Mucosa of gallbladder (tissue), 1 donor: ENCODE results near the gene BCKDHB. TPM values are rescaled to one million over a fixed set of nuclear protein-coding genes. Genes with fewer than 3 reads are reported as not detected.
"Not testable (repeated sequence)": the region's sequence is repeated elsewhere in the genome, so short reads cannot be mapped to it uniquely, and the experiment has no call there.

Experiments
- DNase-seq: peaks from one replicate; pipeline ENCODE4 v3.0.0-alpha.2; 2020; ENCODE audit warnings: low spot score
- total RNA-seq: library from RNA; stranded (reverse); gene quantifications from one replicate; pipeline ENCODE4 v1.2.1, GENCODE V29; 2021
- donor health status: DM: no; HTN: no; CAD: no.

BCKDHB gene
- 20.9 TPM for total RNA-seq

DNA sequence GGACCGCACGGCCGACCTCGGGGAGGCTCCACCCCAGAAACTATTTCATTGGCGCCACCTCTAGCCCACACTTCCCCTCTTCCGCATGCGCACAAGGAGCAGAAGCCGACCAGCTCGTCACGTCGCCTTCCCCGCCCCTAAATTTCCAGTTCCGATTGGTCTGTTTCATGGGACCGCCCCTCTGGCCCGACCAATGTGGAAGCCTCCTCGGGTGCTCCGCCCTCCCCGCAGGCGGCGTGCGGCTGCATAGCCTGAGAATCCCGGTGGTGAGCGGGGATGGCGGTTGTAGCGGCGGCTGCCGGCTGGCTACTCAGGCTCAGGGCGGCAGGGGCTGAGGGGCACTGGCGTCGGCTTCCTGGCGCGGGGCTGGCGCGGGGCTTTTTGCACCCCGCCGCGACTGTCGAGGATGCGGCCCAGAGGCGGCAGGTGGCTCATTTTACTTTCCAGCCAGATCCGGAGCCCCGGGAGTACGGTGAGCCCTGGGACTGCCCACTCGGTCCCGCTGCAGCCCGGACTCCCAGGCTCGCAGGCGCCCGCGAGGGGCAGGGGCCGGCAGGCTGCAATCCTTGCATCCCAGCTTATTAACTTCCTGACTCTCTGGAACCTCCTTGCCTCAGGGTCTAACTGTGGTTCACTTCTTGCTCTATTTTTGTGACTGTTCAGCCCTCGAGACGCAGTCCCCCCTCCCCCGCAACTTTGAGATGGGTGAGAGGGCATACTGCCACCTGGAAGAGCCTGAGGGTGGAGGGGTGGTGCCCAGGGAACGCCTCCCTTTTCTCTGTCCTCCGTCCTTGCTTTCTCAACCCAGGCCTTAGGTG lies at the start of gene BCKDHB:
Gene BCKDHB (plus strand): TSS at position 254 of the 818 bp plus-strand sequence. CDS start 23 bp downstream, at position 277.
- peak; percentile 99 for DNase-seq

DNA sequence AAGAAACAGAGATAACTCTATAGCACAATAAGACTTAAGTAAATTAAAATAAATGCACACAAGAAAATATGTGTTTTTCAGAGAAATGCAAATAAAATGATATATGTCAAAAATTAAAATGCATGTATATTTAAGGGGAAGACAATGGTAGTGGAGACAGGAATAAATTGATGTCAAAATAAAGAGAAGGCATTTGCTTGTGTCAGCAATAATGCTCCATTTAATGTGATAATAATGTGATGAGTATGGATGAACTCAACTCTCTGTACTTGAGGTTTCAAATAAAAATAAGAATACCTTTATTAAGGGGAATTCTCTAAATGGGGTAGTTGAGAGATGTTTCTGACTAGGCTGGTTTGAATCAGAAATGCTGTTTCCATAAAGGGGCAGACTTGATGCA lies 45.7 kb upstream of the BCKDHB start:
- no peak for DNase-seq

DNA sequence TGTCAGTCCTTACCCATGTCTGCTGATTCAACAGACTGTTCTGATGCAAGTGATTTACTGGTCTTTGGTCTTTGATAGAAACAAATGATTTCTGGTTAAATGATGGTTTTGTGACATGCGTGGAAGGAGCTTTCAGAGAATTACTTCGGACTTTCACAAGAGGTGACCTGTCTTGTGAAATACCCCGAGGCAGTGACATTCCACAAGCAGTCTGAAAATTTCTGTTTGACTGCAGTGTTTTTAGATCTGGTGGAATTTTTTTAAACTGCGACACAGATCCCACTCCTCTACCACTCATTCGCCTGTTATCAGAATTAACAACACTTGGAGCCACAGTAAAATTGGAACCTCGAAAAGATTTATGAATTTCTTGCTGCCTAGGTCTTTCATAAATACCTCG lies 38.3 kb upstream of the BCKDHB start:
- not testable (repeated sequence) for DNase-seq

DNA sequence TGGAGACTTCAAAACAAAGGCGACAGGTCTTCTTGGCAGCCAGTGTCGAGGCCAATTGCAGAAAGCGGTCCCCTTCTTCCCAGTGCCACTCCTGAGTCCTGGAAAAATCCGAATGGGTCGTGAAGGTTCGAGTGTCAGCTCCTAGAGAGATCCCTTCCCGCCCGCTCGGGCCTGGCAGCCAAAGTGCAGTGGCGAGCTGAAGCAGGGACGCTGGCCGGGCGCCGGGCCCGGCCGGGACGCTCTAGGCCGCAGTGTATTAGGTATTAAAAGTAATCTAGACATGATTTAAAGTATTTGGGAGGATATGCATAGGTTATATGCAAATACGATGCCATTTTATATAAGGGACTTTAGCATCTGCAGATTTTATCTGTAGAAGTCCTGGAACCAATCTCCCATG lies 36.0 kb upstream of the BCKDHB start:
- not testable (repeated sequence) for DNase-seq

DNA sequence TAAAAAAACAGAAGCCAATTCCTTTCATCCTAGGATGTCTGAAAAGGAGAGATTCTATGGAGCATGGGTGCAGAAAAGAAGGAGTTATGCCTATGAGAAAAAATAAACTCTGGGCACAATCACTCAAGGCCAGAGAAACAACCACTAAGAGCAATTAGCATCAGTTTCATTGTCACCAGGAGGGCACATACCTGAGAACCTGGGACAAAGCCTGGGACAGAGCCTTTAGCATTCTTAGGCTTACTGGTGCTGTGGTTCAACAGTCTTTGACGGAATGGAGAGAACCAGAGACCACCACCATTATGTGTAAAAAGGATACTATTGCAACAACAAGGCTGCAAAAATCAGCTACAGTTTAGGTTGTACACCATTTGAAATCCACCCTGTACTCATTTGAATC lies 29.4 kb upstream of the BCKDHB start:
- DNase-seq: no peak

DNA sequence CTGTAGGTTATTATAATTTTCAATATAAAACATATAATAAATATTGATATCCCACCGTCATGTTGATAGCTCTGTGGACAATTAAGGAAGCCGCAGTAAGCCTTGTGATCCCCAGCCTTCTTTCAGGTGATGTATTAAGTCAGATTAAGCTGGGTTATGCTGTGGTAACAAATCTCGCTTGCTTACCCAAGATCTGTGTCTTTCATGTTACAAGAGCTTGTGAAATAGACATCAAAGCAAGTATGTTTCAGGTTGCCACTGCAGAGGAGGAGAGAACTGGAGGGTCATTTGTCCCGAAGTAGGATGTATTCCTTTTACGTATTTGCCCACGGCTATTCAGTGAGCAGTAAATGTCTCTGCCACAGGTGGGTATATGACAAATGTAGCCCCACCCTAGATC lies 17.8 kb upstream of the BCKDHB start:
- DNase-seq: no peak

DNA sequence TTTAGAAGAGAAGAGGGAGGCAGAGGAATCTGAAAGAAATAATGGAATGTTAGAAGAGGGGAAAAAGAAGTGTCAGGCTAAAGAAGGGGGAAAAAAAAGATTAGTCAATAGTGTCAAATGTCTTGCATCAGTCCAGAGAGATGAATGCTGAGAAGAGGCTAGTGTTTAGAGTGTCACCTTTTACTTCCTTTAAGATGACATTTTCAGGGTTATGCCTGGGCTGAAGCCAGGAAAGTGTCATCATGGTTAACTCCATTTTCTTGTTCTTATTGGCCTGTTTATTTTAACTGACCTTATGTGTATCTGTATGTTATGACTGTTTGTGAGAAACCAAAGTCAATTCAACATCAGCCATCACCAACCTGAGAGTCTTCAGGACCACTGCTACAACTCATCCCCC lies 15.0 kb upstream of the BCKDHB start:
- DNase-seq: no peak

DNA sequence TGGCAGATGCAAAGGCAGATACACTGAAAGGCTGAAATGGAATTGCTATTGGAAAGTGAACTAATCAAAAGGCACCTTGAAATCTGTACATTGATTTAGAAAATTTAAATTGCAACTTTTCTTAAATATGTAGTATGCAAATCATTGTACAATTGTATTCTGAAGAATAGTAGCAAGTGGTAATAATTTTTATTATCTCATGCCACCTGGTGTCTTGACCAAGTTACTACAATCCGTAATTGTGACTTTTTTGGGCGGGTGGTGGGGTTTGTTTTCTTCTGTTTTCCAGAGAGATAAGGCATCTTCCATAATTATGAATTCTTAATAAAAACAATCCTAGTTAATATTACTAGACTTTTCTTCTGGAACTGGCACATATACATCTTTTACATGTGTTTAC lies 12.5 kb upstream of the BCKDHB start:
- no peak for DNase-seq

DNA sequence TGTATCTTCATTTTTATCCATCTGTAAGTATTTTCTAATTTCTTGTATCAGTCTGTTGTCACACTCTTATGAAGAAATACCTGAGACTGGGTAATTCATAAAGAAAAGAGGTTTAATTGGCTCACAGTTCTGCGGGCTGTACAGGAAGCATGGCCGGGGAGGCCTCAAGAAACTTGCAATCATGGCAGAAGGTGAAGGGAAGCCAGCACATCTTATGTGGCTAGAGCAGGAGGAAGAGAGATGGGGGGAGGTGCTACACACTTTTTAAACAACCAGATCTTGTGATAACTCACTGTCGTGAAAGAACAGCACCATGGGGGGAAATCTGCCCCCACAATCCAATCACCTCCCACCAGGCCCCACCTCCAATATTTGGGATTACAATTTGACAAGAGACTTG lies 10.9 kb upstream of the BCKDHB start:
- DNase-seq: no peak

DNA sequence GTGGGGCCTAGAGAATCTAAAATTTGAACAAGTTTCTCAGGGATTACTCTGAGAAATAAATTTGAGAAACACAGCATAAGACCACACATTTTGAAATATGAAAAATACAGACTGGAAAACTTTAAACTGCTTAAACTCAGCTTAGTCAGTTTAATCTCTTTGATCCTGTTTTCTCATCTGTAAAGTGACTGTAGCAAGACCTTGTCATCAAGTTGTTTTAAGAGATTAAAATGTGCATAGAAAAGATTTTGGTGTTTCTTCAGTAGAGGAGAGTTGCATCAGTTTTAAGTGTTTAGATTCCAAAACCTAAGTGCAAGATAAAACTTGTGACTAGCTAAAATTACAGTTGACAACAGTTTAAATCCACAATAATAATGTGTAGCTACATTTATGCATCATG lies 8.1 kb upstream of the BCKDHB start:
- DNase-seq: no peak

DNA sequence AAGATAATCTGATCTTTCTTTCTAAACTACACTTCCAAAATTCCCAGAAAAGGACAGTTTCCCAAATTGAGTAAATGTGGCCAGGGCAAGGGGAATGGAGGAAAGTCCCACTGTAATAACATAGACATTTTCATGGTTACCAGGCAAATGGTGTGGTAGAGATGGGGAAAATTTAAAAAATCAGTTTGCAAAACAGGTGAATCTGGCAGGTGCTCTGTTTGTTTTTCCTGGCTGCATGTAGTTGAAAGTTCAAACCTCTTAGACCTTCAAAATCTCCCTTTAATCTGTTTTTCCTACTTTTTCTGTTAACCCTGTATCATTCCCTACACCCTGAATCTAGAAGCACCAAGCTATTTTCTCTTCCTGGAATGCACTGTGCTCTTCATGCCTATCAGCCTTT lies 2.0 kb upstream of the BCKDHB start:
- no peak for DNase-seq

DNA sequence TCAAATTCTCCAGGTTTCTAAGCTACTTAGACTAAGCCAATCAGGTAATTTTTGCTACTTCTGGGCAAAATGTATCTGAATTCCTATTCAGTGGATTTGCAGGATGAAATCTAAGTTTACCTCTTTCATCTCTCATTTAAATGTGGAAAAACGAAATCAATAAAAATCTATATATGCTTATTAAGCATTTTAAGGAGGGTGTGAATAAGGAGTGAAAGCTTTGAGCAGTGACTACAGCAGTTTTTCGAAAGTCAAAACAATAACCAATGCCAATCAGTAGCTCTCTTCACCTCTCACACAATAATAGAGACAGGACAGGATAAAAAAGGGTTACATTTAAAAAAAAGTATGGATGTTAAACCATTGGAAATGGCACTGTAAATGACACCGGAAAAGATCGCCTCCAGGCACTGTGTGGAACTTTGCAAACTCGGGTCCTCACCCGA lies 476 bp upstream of the BCKDHB start:
- no peak for DNase-seq

DNA sequence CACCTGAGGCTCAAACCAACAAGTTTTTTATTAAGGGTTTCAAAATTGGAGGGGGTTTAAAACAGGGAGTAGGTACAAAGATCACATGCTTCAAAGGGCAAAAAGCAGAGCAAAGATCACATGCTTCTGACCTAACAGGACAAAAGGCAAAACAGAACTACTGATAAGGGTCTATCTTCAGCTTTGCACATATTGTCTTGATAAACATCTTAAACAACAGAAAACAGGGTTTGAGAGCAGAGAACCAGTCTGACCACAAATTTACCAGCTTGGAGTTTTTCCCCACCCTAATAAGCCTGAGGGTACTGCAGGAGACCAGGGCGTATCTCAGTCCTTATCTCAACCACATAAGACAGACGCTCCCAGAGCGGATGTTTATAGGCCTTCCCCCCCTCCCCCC lies 16.1 kb downstream of the BCKDHB start:
- not testable (repeated sequence) for DNase-seq

DNA sequence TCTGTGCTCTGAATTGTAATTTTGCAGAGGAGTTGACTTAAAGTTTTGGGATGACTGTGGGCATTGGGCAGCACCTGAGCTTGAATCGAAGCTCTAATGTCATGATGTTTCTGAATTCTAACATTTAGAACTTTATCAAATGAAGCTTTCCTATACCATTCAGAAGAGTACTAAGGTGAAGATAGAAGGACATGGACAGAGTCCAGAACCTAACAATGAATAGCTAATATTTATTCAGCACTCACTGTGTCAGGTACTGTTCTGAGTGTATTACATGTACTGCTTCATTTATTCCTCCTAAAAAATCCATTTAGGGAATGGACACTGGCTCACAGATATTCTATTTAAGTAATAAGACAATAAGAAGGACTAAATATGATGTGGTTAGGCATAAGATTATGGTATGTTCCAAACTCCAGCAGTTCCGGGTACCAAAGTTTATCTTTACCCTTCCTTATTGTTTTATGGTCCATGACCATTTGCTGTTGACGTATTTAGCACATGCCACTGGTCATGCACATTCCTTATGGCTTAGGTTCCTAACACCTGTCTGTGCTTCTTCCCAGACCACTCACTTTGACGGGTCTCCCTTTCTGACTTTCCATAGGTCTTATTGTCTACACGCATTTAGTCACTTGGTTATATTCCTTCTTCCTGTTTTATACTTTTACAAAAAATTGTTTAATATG lies 20.3 kb downstream of the BCKDHB start:
- DNase-seq: no peak

DNA sequence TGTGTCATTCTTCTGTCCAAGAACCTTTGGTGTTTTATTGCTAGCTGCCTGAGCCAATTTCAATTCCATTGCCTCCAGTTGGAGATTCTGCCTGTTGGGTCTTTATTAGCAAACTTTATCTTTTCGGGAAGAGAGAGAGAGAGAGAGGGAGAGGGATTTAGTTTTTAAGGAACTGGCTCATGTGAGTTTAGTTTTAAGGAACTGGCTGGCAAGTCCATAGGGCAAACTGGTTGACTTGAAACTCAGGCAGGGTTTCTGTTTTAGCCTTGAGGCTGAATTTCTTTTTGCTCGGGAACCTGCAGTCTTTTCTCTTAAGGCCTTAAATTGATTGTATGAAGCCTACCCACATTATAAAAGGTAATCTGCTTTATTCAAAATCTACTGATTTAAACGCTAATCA lies 23.0 kb downstream of the BCKDHB start:
- DNase-seq: no peak

DNA sequence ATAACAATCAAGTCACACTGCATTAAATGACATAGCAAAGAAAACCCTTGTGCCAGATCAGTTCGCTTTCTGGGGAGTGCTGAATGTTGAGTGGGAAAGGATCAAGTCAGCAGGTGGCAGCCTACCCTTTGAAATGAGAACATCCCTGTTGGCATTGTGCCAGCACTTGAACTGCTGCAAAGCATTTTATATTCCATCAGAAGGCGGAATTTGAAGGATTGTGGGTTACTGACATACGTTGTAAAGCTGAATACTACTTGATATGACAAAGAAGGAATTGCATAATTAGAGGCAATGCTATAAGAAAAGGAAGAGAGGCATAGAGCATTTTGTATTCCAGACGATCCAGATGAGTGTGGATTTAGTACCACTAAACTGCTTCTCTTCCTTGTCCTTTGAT lies 26.5 kb downstream of the BCKDHB start:
- DNase-seq: peak; percentile 29

DNA sequence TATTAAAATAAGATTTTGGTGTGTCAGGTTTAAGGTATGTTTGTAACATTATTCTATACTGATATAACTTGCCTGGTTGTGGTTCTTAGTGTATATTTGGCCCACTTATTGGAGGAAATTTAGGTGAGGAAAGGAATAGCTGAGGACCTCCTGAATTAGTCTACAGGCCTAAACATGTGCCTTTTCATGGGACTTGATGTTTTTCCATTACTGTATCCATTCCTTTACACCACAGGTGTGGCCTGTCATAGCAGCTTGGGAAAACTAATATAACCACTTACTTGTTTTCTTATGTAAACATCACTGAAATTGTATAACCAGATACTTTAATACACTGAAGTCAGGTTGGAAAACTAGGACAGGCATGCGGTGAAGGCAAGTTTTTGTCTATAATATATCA lies 27.6 kb downstream of the BCKDHB start:
- no peak for DNase-seq

DNA sequence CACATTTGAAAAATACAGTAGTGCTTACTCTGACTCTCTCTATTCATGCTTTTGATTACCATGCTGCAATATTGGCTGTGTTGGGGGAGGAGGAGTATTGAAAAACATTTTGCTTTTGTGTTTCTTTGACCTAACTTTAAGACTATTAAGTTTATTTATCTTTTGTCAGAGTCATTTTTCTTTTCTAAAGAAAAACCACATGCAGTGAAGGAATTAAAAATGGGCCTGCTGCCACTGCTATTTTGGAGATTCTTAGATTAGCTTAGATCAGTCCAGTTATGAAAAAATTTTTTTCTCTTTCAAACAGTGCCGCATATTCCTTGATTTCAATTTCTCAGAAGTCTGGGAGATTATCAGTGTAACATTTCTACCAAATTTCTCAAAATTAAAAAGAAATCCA lies 36.1 kb downstream of the BCKDHB start:
- no peak for DNase-seq

DNA sequence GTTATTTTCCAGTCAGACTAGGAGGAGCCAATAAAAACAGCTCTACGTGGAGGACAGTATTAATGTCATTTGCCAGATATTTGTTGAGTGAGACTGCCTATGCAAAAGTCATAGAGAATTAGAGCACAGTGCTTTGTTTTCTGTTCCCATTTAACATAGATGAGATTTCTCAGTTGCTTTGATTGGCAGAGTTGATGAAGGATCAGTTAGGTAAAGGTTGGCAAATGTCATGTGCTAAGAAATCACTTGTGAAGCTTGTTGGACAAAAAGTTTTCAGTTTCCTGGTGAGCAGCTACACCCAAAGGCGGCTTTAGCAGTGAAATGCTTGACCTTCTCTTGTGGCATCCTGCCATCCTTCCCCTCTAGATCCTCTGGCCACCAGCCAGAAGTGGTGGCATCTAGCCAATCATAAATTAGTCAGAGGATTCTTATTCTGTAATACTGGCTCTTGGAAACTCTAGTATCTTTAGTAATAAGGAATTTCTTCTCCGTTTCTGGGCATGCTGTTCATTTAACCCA lies 37.0 kb downstream of the BCKDHB start:
- peak; percentile 72 for DNase-seq

DNA sequence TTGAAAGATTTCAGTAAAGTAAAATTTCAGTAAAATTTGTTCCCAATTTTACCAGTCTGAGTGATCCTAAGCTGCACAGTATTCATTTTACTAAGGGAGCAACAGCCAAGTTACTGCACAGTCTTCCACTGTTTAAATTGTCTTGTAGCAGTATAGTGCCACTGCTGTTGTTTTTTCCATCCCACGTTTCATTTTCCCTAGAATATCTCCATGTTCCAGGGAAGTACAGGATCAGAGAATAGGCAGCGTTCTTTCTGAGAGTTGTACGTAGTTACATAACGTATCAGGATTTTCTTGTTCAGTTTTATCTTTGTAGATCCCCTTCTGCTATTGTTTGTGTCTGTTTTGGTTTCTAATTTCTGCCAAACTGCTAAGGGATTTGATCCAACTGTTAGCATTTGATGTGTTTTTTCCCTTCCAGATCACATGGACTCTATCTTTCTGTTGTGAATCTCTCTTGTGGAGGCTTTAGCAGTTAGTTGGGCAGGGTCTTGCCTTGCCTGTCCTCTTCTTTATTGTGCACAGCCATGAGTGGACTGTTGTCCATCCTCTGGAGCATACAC lies 38.4 kb downstream of the BCKDHB start:
- no peak for DNase-seq

DNA sequence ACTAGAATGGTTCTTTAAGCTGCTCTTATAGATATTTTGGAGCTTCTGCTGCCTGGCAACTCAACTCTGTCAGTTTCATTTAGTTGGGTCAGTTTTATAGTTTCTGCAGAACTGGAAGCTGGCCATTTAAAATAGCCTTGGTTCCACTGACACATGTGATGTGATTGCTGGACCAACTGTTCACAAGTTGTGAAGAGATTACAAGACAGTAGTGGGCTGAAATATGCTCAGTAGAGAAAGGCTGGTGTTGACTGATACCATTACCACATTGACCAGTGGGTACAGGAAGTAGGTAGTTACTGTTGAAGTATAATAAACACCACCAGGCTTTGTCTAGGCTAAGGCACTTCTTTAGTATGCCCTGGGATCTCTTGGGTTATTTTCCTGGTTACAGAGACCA lies 39.0 kb downstream of the BCKDHB start:
- DNase-seq: no peak

DNA sequence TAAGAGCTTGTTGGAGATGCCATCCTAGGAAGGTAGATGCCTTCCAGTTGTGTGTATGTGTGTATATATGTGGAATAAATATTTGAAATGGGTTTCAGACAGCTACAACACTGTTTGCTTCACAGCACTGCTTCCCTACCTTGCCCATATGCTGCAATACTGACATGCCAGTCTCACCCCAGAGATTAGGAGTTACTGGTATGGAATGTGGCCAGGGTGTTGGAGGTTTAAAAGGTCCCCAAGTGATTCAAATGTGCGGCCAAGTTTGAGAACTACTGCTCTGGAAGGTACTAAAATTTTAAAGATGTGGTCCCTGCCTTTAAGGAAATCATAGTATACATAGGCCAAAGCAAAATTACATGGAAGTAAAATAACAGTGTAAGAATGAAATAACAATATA lies 39.5 kb downstream of the BCKDHB start:
- DNase-seq: no peak

DNA sequence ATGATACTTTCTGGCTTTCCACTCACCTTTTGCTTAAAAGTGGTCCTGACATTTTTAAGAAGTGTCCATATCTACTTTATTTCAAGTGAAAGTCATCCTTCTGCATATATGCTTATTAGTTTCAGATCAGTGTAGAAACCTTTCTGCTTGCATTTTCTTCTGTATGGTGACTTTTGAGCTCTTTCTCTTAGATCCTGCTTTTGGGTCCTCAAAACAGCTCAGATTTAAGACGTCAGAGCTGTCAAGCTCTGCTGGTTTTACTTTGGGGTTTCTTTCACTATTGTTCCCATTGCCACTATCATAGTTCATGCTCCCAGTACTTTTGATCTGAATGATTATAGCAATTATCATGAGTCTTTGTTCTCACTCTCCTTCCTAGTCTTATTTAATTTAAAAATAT lies 41.7 kb downstream of the BCKDHB start:
- no peak for DNase-seq
